Activated CD4-positive, alpha-beta T cell treated with anti-CD3 and anti-CD28 coated beads for 36 hours (primary cell): ENCODE results near the gene FHIT. TPM values are rescaled to one million over a fixed set of nuclear protein-coding genes. Genes with fewer than 3 reads are reported as not detected.
A peak's percentile ranks its signal among the peaks of the same experiment; 100 is the strongest.

Source experiments
- ATAC-seq: fragments of 200-7000 bp; cut with Tn5 transposase; one replicate; pipeline ENCODE4 v1.10.0; 2021; ENCODE audit warnings: mild to moderate bottlenecking, moderate library complexity
- CTCF ChIA-PET: fragments of 350-600 bp; sonication (Branson Sonifier 250); formaldehyde crosslinking; loops from one replicate; lab custom pipeline; 2021; ENCODE audit warnings: antibody characterized with exemption; lab: Charles Lee
- POLR2A ChIA-PET: fragments of 350-600 bp; sonication (Branson Sonifier 250); formaldehyde crosslinking; loops from one replicate; lab custom pipeline; 2021; ENCODE audit warnings: antibody characterized with exemption, inconsistent platforms; lab: Charles Lee
- DNase-seq: peaks from one replicate; pipeline ENCODE4 v3.0.0-alpha.2; 2020
- H3K27ac Mint-ChIP-seq: one replicate; pipeline ENCODE4 v1.8.0; 2021; ENCODE audit warnings: mixed read lengths
- H3K27me3 Mint-ChIP-seq: one replicate; pipeline ENCODE4 v1.8.0; 2021; ENCODE audit warnings: mixed read lengths
- H3K36me3 Mint-ChIP-seq: one replicate; pipeline ENCODE4 v1.8.0; 2021; ENCODE audit warnings: low read depth, mixed read lengths
- H3K4me1 Mint-ChIP-seq: one replicate; pipeline ENCODE4 v1.8.0; 2021; ENCODE audit warnings: mixed read lengths
- H3K4me3 Mint-ChIP-seq: one replicate; pipeline ENCODE4 v1.8.0; 2021; ENCODE audit warnings: mild to moderate bottlenecking, moderate library complexity, mixed read lengths
- H3K9me3 Mint-ChIP-seq: one replicate; pipeline ENCODE4 v1.8.0; 2021; ENCODE audit warnings: low read depth, mixed read lengths
- intact Hi-C, 2 experiments: fragments of 100-400 bp; cut with DNase I in 1 of 2; cut with micrococcal nuclease in 1 of 2; formaldehyde crosslinking; loops; one replicate each; pipeline versions ENCODE4 v1.14.2 to v1.15.1; 2022 to 2024; cut with DNase I, micrococcal nuclease
- total RNA-seq, 2 experiments: library from RNA; stranded (reverse); gene quantifications; one replicate each; pipeline ENCODE4 v1.2.3, GENCODE V29; 2021

The FHIT gene
- total RNA-seq, 2 experiments from 2014 or later, result 10.2 to 13.1 TPM

DNA sequence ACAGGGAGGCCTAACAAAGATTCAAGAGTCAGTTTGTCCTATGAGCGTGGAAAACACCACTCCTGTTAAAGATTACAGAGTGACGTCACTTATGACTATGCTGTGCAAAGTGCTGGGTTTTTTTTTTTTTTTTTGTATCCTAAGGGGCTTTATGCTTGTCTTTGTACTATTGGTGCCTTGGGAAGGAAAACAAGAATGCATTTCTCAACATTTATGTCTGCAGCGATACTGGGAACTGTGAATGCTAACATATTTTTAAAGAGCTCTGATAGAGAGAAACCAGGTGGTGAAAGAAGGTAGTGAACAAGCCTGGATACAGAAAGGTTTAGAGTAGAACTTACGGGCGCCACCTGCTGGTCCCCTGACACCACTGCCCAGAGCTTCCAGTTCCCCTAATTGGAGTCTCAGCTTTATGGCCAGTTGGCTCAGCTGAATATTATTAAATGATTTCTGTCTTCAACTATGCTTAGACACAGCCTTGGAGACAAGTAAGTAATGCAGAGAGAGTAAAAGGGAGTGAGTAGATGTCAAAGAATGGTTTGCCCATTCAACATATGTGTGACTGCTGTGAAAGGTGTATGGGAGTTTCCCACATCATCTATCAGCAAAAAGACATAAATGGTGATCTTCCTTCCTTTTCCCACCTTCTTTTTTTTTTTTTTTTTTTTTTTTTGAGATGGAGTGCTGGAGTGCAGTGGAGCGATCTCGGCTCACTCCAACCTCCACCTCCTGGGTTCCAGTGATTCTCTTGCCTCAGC is 1393.5 kb downstream of the FHIT start:
- ChIA-PET CTCF (interaction anchor here (0.6 to 3.4 kb wide), 34 partner anchors 9 to 672 kb away, joined by 3 to 31 read pairs (median 4); no protein-coding TSS in a partner anchor), POLR2A (interaction anchor here (0.7 to 1.1 kb wide), 3 partner anchors 18 to 283 kb away, joined by 3 to 4 read pairs (median 4); no protein-coding TSS in a partner anchor)
- Mint-ChIP-seq H3K4me1 (peaks cover 18% of the 10 kb centered on the region), H3K36me3 (peaks cover 12% of the 10 kb centered on the region), H3K9me3 (peaks cover 7% of the 10 kb centered on the region), H3K27me3 (no peaks in the 10 kb centered on the region), H3K4me3 (peak overlapping the region; percentile 27), H3K27ac (peak overlapping the region; percentile 47)
- DNase-seq, result peak; percentile 89
- ATAC-seq, result peak; percentile 97
- intact Hi-C loops, result loop anchor here (1.0 to 10.0 kb wide), 7 partner anchors 282 to 1215 kb away; no protein-coding TSS in a partner anchor

DNA sequence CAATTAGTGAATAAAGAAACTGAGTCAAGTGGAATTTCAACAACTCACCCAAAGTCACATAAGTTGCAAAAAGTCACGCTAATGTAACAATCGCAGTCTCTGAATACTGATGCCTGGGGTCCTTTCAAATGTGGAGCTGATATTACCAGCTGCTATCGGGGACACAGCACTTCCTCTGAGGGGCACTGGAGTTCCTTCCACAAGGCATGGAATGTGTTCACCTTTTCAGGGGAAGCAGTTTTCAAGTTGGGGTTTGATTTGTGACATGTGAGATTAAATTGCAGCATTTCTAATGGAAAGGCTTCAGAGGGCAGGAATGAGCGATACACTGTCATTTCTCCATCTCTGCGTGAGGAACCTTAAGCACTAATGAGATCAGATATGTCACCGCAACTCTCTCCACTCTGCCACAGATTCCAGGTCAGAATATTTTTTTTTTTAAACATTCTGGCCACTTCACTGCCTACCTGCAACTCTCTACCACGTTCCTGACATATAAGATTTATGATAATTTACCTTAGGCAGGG is 1394.3 kb downstream of the FHIT start:
- H3K4me3 Mint-ChIP-seq, result no peak overlapping the region
- no peaks in the 10 kb centered on the region for H3K27me3 Mint-ChIP-seq
- DNase-seq (no peak), ATAC-seq (no peak)
- H3K36me3 Mint-ChIP-seq, result peaks cover 6% of the 10 kb centered on the region
- intact Hi-C loops, result loop anchor here (1.0 to 10.0 kb wide), 7 partner anchors 282 to 1215 kb away; no protein-coding TSS in a partner anchor
- POLR2A ChIA-PET, result interaction anchor here (1.1 kb wide), 1 partner anchor 282 kb away, joined by 4 read pairs; no protein-coding TSS in a partner anchor
- H3K4me1 Mint-ChIP-seq, result peaks cover 13% of the 10 kb centered on the region
- H3K27ac Mint-ChIP-seq, result no peak overlapping the region
- H3K9me3 Mint-ChIP-seq, result peaks cover under 1% of the 10 kb centered on the region
- CTCF ChIA-PET, result interaction anchor here (0.6 to 3.4 kb wide), 20 partner anchors 8 to 590 kb away, joined by 3 to 31 read pairs (median 4); no protein-coding TSS in a partner anchor

- H3K27me3 Mint-ChIP-seq, result no peaks in the 10 kb centered on the region
- DNase-seq, result no peak
- no peak overlapping the region for H3K27ac Mint-ChIP-seq
- peaks cover 7% of the 10 kb centered on the region for H3K36me3 Mint-ChIP-seq
- no peak for ATAC-seq
- ChIA-PET CTCF (interaction anchor here (1.1 to 1.7 kb wide), 3 partner anchors 8 to 280 kb away, joined by 4 to 6 read pairs (median 4); no protein-coding TSS in a partner anchor), POLR2A (no interaction called here)
- H3K9me3 Mint-ChIP-seq, result no peaks in the 10 kb centered on the region
- H3K4me1 Mint-ChIP-seq, result peaks cover 8% of the 10 kb centered on the region
- intact Hi-C loops, result loop anchor here in 1 of 2 experiments (10.0 kb wide), 2 partner anchors 539 to 859 kb away; no protein-coding TSS in a partner anchor
- no peak overlapping the region for H3K4me3 Mint-ChIP-seq
Observed at GRCh38 chr3:59854061-59854709, 1397.1 kb downstream of the FHIT start.

DNA sequence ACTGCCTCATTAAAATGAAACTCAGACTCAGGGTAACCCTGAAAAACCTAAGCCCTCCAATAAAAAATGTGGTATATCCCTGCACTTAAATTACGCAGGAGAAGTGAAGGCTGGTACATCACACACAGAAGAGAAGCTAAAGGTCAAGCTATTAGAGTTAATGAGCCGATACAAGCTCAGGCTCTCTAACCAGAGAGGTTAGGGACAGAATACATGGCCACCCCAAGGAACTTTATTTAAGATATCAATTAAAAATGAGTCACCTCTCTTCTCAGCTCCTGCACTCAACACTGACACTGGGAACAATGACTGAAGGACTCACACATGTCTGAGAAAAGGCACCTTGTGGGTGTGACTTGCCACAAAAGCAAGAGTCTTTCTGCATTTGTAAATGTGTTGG is 1400.8 kb downstream of the FHIT start:
- peaks cover 4% of the 10 kb centered on the region for H3K4me1 Mint-ChIP-seq
- peaks cover 14% of the 10 kb centered on the region for H3K36me3 Mint-ChIP-seq
- DNase-seq, result no peak
- ChIA-PET POLR2A (interaction anchor here (0.5 kb wide), 1 partner anchor 148 kb away, joined by 3 read pairs; no protein-coding TSS in a partner anchor), CTCF (interaction anchor here (1.0 to 1.4 kb wide), 4 partner anchors 19 to 275 kb away, joined by 3 to 5 read pairs (median 5); no protein-coding TSS in a partner anchor)
- no peak overlapping the region for H3K4me3 Mint-ChIP-seq
- no peak for ATAC-seq
- no peak overlapping the region for H3K27ac Mint-ChIP-seq
- H3K27me3 Mint-ChIP-seq, result no peaks in the 10 kb centered on the region
- H3K9me3 Mint-ChIP-seq, result peaks cover 12% of the 10 kb centered on the region
- intact Hi-C loops, result loop anchor here in 1 of 2 experiments (10.0 kb wide), 2 partner anchors 536 to 856 kb away; no protein-coding TSS in a partner anchor

GRCh38 chr3:59845386-59845785 is 1405.9 kb downstream of the FHIT start:
- intact Hi-C loops, result no loop called here
- no peak overlapping the region for H3K4me3 Mint-ChIP-seq
- ChIA-PET POLR2A (no interaction called here), CTCF (interaction anchor here (1.2 to 1.4 kb wide), 3 partner anchors 9 to 14 kb away, joined by 4 to 13 read pairs (median 5); no protein-coding TSS in a partner anchor)
- H3K27ac Mint-ChIP-seq, result no peak overlapping the region
- H3K9me3 Mint-ChIP-seq, result peaks cover 23% of the 10 kb centered on the region
- H3K36me3 Mint-ChIP-seq, result peaks cover 15% of the 10 kb centered on the region
- no peak for ATAC-seq
- no peaks in the 10 kb centered on the region for H3K27me3 Mint-ChIP-seq
- no peak for DNase-seq
- H3K4me1 Mint-ChIP-seq, result peaks cover 23% of the 10 kb centered on the region

- ChIA-PET POLR2A (no interaction called here), CTCF (interaction anchor here (1.0 to 1.5 kb wide), 2 partner anchors 14 to 276 kb away, joined by 4 read pairs; no protein-coding TSS in a partner anchor)
- no peak for ATAC-seq
- Mint-ChIP-seq H3K27ac (no peak overlapping the region), H3K4me3 (no peak overlapping the region), H3K36me3 (peaks cover 15% of the 10 kb centered on the region), H3K27me3 (no peaks in the 10 kb centered on the region), H3K4me1 (peaks cover 36% of the 10 kb centered on the region), H3K9me3 (peaks cover 23% of the 10 kb centered on the region)
- intact Hi-C loops, result no loop called here
- no peak for DNase-seq
Observed at GRCh38 chr3:59843821-59844220, 1407.4 kb downstream of the FHIT start.

DNA sequence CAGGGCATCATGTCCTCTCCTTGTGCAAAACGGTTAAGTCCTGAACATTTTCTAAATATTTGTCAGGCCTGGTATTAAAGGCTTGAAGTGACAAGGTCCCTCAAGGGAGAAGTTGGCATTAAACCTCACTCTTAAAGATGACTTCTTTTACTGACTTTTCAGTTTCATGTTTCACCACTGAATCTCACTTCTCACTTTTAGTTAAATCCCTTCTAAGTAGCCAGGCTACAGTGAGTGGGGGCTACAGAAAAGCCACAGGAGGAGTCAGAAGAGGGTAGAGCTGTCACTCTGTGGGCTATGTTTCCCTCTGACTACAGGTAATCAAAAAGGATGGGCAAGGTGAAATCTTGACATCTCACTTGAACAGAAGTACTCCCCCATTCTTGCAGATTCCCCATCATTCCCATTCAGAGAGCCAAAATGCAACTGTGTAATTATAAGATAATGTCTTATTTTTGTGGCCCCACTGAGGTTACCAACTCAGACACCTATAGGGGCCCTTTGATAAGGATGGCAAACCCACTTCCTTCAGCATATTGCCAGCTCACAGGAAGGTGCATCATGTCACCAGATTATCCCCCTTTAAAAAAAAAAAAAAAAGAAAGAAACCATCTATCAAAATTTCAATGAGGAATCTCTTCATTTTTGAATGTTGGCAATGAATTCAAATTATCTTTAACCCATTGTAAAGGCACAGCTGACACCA is 1411.3 kb downstream of the FHIT start:
- H3K4me3 Mint-ChIP-seq, result no peak overlapping the region
- peaks cover 31% of the 10 kb centered on the region for H3K4me1 Mint-ChIP-seq
- DNase-seq, result peak; percentile 41
- POLR2A ChIA-PET, result interaction anchor here (0.6 kb wide), 1 partner anchor 18 kb away, joined by 4 read pairs; no protein-coding TSS in a partner anchor
- peaks cover 9% of the 10 kb centered on the region for H3K36me3 Mint-ChIP-seq
- H3K27ac Mint-ChIP-seq, result no peak overlapping the region
- intact Hi-C loops, result no loop called here
- CTCF ChIA-PET, result interaction anchor here (0.6 to 1.5 kb wide), 3 partner anchors 18 to 454 kb away, joined by 3 to 4 read pairs (median 4); no protein-coding TSS in a partner anchor
- H3K9me3 Mint-ChIP-seq, result peaks cover 13% of the 10 kb centered on the region
- ATAC-seq, result peak; percentile 96
- no peaks in the 10 kb centered on the region for H3K27me3 Mint-ChIP-seq

DNA sequence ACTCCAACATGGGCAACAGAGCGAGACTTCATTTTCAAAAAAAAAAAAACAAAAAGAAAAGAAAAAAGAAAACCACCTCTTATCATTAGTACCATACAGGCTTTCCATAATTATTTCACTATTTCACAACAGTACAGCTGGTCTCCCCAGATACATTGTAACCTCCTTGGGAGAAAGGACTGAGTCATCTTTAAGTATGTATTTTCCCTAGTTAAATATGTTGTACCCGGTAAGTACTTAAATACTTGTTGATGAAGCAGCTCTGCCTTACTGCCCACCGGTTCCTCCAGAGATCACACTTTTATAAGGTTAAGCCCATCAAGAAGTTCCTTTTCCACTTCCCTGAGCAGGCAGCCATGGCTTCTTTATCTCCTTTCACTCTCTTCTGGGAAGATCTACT is 1412.0 kb downstream of the FHIT start:
- POLR2A ChIA-PET, result no interaction called here
- H3K9me3 Mint-ChIP-seq, result peaks cover 11% of the 10 kb centered on the region
- no peak overlapping the region for H3K4me3 Mint-ChIP-seq
- H3K36me3 Mint-ChIP-seq, result peaks cover 8% of the 10 kb centered on the region
- ATAC-seq (no peak), DNase-seq (no peak)
- H3K27me3 Mint-ChIP-seq, result no peaks in the 10 kb centered on the region
- H3K4me1 Mint-ChIP-seq, result peaks cover 28% of the 10 kb centered on the region
- CTCF ChIA-PET, result interaction anchor here (1.3 kb wide), 1 partner anchor 270 kb away, joined by 4 read pairs; no protein-coding TSS in a partner anchor
- intact Hi-C loops, result no loop called here
- H3K27ac Mint-ChIP-seq, result no peak overlapping the region

- intact Hi-C loops, result no loop called here
- ChIA-PET POLR2A (no interaction called here), CTCF (no interaction called here)
- ATAC-seq (no peak), DNase-seq (no peak)
- peaks cover 23% of the 10 kb centered on the region for H3K4me1 Mint-ChIP-seq
- H3K27me3 Mint-ChIP-seq, result no peaks in the 10 kb centered on the region
- peaks cover 4% of the 10 kb centered on the region for H3K9me3 Mint-ChIP-seq
- H3K27ac Mint-ChIP-seq, result no peak overlapping the region
- no peak overlapping the region for H3K4me3 Mint-ChIP-seq
- H3K36me3 Mint-ChIP-seq, result peaks cover 8% of the 10 kb centered on the region
Observed at GRCh38 chr3:59836531-59836930, 1414.7 kb downstream of the FHIT start.

DNA sequence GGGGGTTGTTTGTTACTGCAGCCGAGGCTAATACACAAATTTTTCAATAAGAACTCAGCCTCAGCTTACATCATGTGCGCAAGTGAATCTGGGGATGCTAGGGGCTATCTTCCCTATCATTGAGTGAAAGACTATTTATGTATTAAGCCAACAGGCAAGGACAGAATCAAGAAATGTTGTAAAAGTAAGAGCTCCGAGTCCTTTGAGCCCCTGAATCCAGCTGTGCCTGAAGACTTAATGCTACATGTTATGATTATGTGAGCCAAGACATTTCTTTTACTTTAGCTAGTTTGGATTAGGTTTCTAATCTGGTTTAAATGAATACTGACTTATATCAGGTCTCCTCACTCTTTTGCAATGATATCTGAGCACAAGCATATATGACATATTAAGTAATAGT is 1418.5 kb downstream of the FHIT start:
- Mint-ChIP-seq H3K4me1 (peaks cover 2% of the 10 kb centered on the region), H3K9me3 (peaks cover 4% of the 10 kb centered on the region), H3K36me3 (peaks cover 8% of the 10 kb centered on the region), H3K4me3 (no peak overlapping the region), H3K27me3 (no peaks in the 10 kb centered on the region), H3K27ac (no peak overlapping the region)
- ATAC-seq (no peak), DNase-seq (no peak)
- intact Hi-C loops, result no loop called here
- CTCF ChIA-PET, result interaction anchor here (0.6 kb wide), 1 partner anchor 47 kb away, joined by 3 read pairs; no protein-coding TSS in a partner anchor
- POLR2A ChIA-PET, result no interaction called here
